GM23338 (cell line): ENCODE data around the gene RND3. TPM values are rescaled to one million over a fixed set of nuclear protein-coding genes. Genes with fewer than 3 reads are reported as not detected.
A peak's percentile ranks its signal among the peaks of the same experiment; 100 is the strongest.

Experiments used
- ATAC-seq: fragments of 200-7000 bp; cut with Tn5 transposase; 3 replicates; pipeline ENCODE4 v1.9.1; 2020
- DNase-seq: peaks from one replicate; pipeline ENCODE4 v3.0.0-alpha.2; 2015; ENCODE audit warnings: low spot score
- H2AFZ ChIP-seq: fragments of 200-600 bp; sonication (generic); 2 replicates; pipeline ENCODE4 v1.8.0; 2016; ENCODE audit warnings: antibody characterized with exemption, mild to moderate bottlenecking, moderate library complexity
- H3F3A ChIP-seq: fragments of 200-600 bp; sonication (generic); replicated peaks from 2 replicates; pipeline ENCODE4 v1.8.0; 2017; ENCODE audit warnings: antibody characterized with exemption, mixed run types, low read depth
- H3K27ac ChIP-seq: fragments of 200-600 bp; sonication (generic); 2 replicates; pipeline ENCODE4 v1.6.1; 2016; ENCODE audit warnings: low read depth
- H3K27me3 ChIP-seq: fragments of 200-600 bp; sonication (generic); 2 replicates; pipeline ENCODE4 v1.8.0; 2016; ENCODE audit warnings: mild to moderate bottlenecking, mixed run types, moderate library complexity; ENCODE audit not compliant: insufficient read depth
- H3K36me3 ChIP-seq: fragments of 200-600 bp; sonication (generic); 2 replicates; pipeline ENCODE4 v1.8.0; 2016; ENCODE audit warnings: mild to moderate bottlenecking; ENCODE audit not compliant: insufficient read depth
- H3K4me1 ChIP-seq: fragments of 200-600 bp; sonication (generic); 2 replicates; pipeline ENCODE4 v1.8.0; 2016; ENCODE audit warnings: mild to moderate bottlenecking, moderate library complexity; ENCODE audit not compliant: insufficient read depth
- H3K4me2 ChIP-seq: fragments of 200-600 bp; sonication (generic); 2 replicates; pipeline ENCODE4 v1.7.1; 2017; ENCODE audit warnings: mixed run types
- H3K4me3 ChIP-seq: fragments of 200-600 bp; sonication (generic); 2 replicates; pipeline ENCODE4 v1.6.1; 2016; ENCODE audit warnings: mixed run types
- H3K79me2 ChIP-seq: fragments of 200-600 bp; sonication (generic); replicated peaks from 2 replicates; pipeline ENCODE4 v1.8.0; 2017; ENCODE audit warnings: mild to moderate bottlenecking; ENCODE audit not compliant: insufficient read depth
- H3K9me2 ChIP-seq: fragments of 200-600 bp; sonication (generic); 2 replicates; pipeline ENCODE4 v1.8.0; 2017; ENCODE audit not compliant: insufficient read depth
- H4K20me1 ChIP-seq: fragments of 200-600 bp; sonication (generic); replicated peaks from 2 replicates; pipeline ENCODE4 v1.8.0; 2017; ENCODE audit warnings: mild to moderate bottlenecking; ENCODE audit not compliant: insufficient read depth
- H3K27ac Mint-ChIP-seq: 2 replicates; pipeline ENCODE4 v1.8.0; 2020; ENCODE audit warnings: inconsistent platforms, mild to moderate bottlenecking, moderate library complexity, mixed read lengths
- H3K27me3 Mint-ChIP-seq: 3 replicates; pipeline ENCODE4 v1.8.0; 2022; ENCODE audit warnings: low read depth, mild to moderate bottlenecking, moderate library complexity, mixed read lengths, inconsistent platforms; ENCODE audit not compliant: insufficient read depth, poor library complexity
- H3K36me3 Mint-ChIP-seq: 3 replicates; pipeline ENCODE4 v1.8.0; 2021; ENCODE audit warnings: low read depth, mild to moderate bottlenecking, inconsistent platforms, moderate library complexity, mixed read lengths
- H3K4me1 Mint-ChIP-seq: 3 replicates; pipeline ENCODE4 v1.8.0; 2020; ENCODE audit warnings: mild to moderate bottlenecking, inconsistent platforms, mixed read lengths
- H3K4me3 Mint-ChIP-seq: 3 replicates; pipeline ENCODE4 v1.8.0; 2021; ENCODE audit warnings: moderate library complexity, mild to moderate bottlenecking, inconsistent platforms, mixed read lengths
- H3K9me3 Mint-ChIP-seq: 3 replicates; pipeline ENCODE4 v1.8.0; 2020; ENCODE audit warnings: moderate library complexity, mild to moderate bottlenecking, inconsistent platforms, mixed read lengths
- CREB1 ChIP-seq: fragments of 250-450 bp; sonication (Bioruptor Pico); IDR thresholded peaks from 2 replicates; pipeline ENCODE4 v1.5.0; 2020; ENCODE audit warnings: low read depth, mild to moderate bottlenecking, moderate library complexity
- CTCF ChIP-seq, 2 experiments: fragments of 200-600 bp in 1 of 2; sonication (generic) in 1 of 2; conservative IDR thresholded peaks; 2 replicates each; pipeline versions ENCODE4 v1.5.1 to v1.6.1; 2016 to 2017; ENCODE audit warnings: antibody characterized with exemption in 2 of 2, low read depth in 2 of 2, mild to moderate bottlenecking in 2 of 2, moderate library complexity in 1 of 2
- EZH2 ChIP-seq: fragments of 200-600 bp; sonication (generic); IDR thresholded peaks from one replicate; pipeline ENCODE4 v1.8.0; 2017; ENCODE audit warnings: antibody characterized with exemption, mild to moderate bottlenecking, low read depth; ENCODE audit not compliant: unreplicated experiment
- EZH2phosphoT487 ChIP-seq: fragments of 200-600 bp; sonication (generic); IDR thresholded peaks from one replicate; pipeline ENCODE4 v1.8.1; 2018; ENCODE audit warnings: antibody characterized with exemption; ENCODE audit not compliant: unreplicated experiment
- JUNB ChIP-seq: IDR thresholded peaks from one replicate; pipeline ENCODE4 v1.6.1; 2016; ENCODE audit warnings: antibody characterized with exemption; ENCODE audit not compliant: unreplicated experiment
- NANOG ChIP-seq: IDR thresholded peaks from 2 replicates; pipeline ENCODE4 v1.6.1; 2016; ENCODE audit warnings: antibody characterized with exemption, borderline replicate concordance
- POLR2AphosphoS5 ChIP-seq: IDR thresholded peaks from 2 replicates; pipeline ENCODE4 v1.6.1; 2016; ENCODE audit warnings: antibody characterized with exemption, low read depth
- STAT1 ChIP-seq: IDR thresholded peaks from one replicate; pipeline ENCODE4 v1.6.1; 2016; ENCODE audit warnings: antibody characterized with exemption; ENCODE audit not compliant: unreplicated experiment
- ZNF114 ChIP-seq: fragments of 250-450 bp; sonication (Bioruptor Pico); IDR thresholded peaks from 2 replicates; pipeline ENCODE4 v1.5.0; 2020; ENCODE audit warnings: mild to moderate bottlenecking, moderate library complexity
- ZNF331 ChIP-seq: fragments of 250-450 bp; sonication (Bioruptor Pico); IDR thresholded peaks from 2 replicates; pipeline ENCODE4 v1.5.0; 2020; ENCODE audit warnings: low read depth, mild to moderate bottlenecking, moderate library complexity
- polyA plus RNA-seq: library from polyadenylated mRNA; unstranded; fragments of >200 nt; fragmentation: Nextera tagmentation; extraction: Ambion mirVana; gene quantifications from 2 replicates; pipeline ENCODE4 v1.2.1, GENCODE V29; 2016
- total RNA-seq: library from RNA; depleted of rRNA; stranded (reverse); fragments of >200 nt; shearing (Covaris generic); gene quantifications from 2 replicates; pipeline ENCODE4 v1.2.3, GENCODE V29; 2014
- TF ChIP-seq, protein P1 (sequence below): IDR thresholded peaks from one replicate; pipeline ENCODE4 v1.6.1; 2018; ENCODE audit warnings: antibody characterized with exemption; ENCODE audit not compliant: unreplicated experiment
- TF ChIP-seq, protein P2 (sequence below): fragments of 250-450 bp; sonication (Bioruptor Pico); IDR thresholded peaks from 2 replicates; pipeline ENCODE4 v1.5.0; 2020; ENCODE audit warnings: mild to moderate bottlenecking, moderate library complexity
- TF ChIP-seq, protein P3 (sequence below): IDR thresholded peaks from 2 replicates; pipeline ENCODE4 v1.6.1; 2016; ENCODE audit warnings: antibody characterized with exemption

Gene RND3
- total and polyA plus RNA-seq, 2 experiments from 2014 or later = 48.2 to 55.3 TPM

DNA sequence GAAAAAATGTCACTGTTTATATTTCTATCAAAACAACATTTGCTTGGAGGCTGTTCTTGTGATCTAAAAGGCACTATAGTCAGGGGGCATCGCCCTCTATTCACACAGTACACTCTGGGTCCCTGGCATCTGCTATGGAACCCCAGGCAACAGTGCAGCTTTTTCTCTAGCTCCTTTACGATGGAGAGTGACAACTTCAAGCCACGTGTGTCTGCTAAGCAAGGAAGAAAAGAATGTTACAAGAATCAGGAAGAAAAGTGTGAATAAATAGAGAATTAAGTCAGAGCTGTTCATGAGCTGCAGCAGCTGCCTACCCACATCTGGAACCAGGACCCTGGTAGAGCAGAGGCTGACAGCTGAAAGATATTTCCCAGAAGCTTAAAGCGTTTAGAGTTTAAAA, 11.2 kb downstream of the RND3 start:
- Histone ChIP-seq H3K36me3 (peaks cover 52% of the 10 kb centered on the region), H3K4me2 (no peak overlapping the region), H3F3A (no peaks in the 10 kb centered on the region; the same call in 1 of the 2 replicates), H3K27me3 (no peaks in the 10 kb centered on the region), H3K79me2 (peaks cover 91% of the 10 kb centered on the region), H3K27ac (no peak overlapping the region; the same call in 1 of the 2 replicates), H4K20me1 (peaks cover 78% of the 10 kb centered on the region), H3K9me2 (no peaks in the 10 kb centered on the region), H2AFZ (no peak overlapping the region), H3K4me1 (peaks cover 45% of the 10 kb centered on the region), H3K4me3 (no peak overlapping the region)
- TF ChIP-seq ZNF331 (CRISPR knock-in tag) = no peak
- no peak for TF ChIP-seq POLR2AphosphoS5
- TF ChIP-seq CREB1 (CRISPR knock-in tag) = no peak
- TF ChIP-seq JUNB = no peak
- TF ChIP-seq NANOG = no peak
- TF ChIP-seq CTCF (conservative IDR thresholded peaks at IDR 0.05; ENCODE audit: low read depth in 2 of 2) = no peak
- TF ChIP-seq STAT1 = no peak
- TF ChIP-seq, protein P1, sequence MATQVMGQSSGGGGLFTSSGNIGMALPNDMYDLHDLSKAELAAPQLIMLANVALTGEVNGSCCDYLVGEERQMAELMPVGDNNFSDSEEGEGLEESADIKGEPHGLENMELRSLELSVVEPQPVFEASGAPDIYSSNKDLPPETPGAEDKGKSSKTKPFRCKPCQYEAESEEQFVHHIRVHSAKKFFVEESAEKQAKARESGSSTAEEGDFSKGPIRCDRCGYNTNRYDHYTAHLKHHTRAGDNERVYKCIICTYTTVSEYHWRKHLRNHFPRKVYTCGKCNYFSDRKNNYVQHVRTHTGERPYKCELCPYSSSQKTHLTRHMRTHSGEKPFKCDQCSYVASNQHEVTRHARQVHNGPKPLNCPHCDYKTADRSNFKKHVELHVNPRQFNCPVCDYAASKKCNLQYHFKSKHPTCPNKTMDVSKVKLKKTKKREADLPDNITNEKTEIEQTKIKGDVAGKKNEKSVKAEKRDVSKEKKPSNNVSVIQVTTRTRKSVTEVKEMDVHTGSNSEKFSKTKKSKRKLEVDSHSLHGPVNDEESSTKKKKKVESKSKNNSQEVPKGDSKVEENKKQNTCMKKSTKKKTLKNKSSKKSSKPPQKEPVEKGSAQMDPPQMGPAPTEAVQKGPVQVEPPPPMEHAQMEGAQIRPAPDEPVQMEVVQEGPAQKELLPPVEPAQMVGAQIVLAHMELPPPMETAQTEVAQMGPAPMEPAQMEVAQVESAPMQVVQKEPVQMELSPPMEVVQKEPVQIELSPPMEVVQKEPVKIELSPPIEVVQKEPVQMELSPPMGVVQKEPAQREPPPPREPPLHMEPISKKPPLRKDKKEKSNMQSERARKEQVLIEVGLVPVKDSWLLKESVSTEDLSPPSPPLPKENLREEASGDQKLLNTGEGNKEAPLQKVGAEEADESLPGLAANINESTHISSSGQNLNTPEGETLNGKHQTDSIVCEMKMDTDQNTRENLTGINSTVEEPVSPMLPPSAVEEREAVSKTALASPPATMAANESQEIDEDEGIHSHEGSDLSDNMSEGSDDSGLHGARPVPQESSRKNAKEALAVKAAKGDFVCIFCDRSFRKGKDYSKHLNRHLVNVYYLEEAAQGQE = no peak
- no peak for TF ChIP-seq ZNF114 (CRISPR knock-in tag)
- TF ChIP-seq, protein P2, sequence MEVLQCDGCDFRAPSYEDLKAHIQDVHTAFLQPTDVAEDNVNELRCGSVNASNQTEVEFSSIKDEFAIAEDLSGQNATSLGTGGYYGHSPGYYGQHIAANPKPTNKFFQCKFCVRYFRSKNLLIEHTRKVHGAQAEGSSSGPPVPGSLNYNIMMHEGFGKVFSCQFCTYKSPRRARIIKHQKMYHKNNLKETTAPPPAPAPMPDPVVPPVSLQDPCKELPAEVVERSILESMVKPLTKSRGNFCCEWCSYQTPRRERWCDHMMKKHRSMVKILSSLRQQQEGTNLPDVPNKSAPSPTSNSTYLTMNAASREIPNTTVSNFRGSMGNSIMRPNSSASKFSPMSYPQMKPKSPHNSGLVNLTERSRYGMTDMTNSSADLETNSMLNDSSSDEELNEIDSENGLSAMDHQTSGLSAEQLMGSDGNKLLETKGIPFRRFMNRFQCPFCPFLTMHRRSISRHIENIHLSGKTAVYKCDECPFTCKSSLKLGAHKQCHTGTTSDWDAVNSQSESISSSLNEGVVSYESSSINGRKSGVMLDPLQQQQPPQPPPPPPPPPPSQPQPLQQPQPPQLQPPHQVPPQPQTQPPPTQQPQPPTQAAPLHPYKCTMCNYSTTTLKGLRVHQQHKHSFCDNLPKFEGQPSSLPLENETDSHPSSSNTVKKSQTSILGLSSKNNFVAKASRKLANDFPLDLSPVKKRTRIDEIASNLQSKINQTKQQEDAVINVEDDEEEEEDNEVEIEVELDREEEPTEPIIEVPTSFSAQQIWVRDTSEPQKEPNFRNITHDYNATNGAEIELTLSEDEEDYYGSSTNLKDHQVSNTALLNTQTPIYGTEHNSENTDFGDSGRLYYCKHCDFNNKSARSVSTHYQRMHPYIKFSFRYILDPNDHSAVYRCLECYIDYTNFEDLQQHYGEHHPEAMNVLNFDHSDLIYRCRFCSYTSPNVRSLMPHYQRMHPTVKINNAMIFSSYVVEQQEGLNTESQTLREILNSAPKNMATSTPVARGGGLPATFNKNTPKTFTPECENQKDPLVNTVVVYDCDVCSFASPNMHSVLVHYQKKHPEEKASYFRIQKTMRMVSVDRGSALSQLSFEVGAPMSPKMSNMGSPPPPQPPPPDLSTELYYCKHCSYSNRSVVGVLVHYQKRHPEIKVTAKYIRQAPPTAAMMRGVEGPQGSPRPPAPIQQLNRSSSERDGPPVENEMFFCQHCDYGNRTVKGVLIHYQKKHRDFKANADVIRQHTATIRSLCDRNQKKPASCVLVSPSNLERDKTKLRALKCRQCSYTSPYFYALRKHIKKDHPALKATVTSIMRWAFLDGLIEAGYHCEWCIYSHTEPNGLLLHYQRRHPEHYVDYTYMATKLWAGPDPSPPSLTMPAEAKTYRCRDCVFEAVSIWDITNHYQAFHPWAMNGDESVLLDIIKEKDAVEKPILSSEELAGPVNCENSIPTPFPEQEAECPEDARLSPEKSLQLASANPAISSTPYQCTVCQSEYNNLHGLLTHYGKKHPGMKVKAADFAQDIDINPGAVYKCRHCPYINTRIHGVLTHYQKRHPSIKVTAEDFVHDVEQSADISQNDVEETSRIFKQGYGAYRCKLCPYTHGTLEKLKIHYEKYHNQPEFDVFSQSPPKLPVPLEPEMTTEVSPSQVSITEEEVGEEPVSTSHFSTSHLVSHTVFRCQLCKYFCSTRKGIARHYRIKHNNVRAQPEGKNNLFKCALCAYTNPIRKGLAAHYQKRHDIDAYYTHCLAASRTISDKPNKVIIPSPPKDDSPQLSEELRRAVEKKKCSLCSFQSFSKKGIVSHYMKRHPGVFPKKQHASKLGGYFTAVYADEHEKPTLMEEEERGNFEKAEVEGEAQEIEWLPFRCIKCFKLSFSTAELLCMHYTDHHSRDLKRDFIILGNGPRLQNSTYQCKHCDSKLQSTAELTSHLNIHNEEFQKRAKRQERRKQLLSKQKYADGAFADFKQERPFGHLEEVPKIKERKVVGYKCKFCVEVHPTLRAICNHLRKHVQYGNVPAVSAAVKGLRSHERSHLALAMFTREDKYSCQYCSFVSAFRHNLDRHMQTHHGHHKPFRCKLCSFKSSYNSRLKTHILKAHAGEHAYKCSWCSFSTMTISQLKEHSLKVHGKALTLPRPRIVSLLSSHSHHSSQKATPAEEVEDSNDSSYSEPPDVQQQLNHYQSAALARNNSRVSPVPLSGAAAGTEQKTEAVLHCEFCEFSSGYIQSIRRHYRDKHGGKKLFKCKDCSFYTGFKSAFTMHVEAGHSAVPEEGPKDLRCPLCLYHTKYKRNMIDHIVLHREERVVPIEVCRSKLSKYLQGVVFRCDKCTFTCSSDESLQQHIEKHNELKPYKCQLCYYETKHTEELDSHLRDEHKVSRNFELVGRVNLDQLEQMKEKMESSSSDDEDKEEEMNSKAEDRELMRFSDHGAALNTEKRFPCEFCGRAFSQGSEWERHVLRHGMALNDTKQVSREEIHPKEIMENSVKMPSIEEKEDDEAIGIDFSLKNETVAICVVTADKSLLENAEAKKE (CRISPR knock-in tag) = no peak
- TF ChIP-seq EZH2 = no peak
- no peak for TF ChIP-seq EZH2phosphoT487
- TF ChIP-seq, protein P3, sequence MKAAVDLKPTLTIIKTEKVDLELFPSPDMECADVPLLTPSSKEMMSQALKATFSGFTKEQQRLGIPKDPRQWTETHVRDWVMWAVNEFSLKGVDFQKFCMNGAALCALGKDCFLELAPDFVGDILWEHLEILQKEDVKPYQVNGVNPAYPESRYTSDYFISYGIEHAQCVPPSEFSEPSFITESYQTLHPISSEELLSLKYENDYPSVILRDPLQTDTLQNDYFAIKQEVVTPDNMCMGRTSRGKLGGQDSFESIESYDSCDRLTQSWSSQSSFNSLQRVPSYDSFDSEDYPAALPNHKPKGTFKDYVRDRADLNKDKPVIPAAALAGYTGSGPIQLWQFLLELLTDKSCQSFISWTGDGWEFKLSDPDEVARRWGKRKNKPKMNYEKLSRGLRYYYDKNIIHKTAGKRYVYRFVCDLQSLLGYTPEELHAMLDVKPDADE = no peak
- no peak overlapping the region for H3K4me3 Mint-ChIP-seq
- ATAC-seq (no peak), DNase-seq (no peak)
- H3K4me1 Mint-ChIP-seq = peaks cover 62% of the 10 kb centered on the region
- H3K36me3 Mint-ChIP-seq = peaks cover 81% of the 10 kb centered on the region
- H3K27me3 Mint-ChIP-seq = peaks cover 2% of the 10 kb centered on the region
- H3K9me3 Mint-ChIP-seq = no peaks in the 10 kb centered on the region
- H3K27ac Mint-ChIP-seq = peak overlapping the region; percentile 15
